ENCODE results near the gene CTTN. TPM values are rescaled to one million over a fixed set of nuclear protein-coding genes. Genes with fewer than 3 reads are reported as not detected.
A peak's percentile ranks its signal among the peaks of the same experiment; 100 is the strongest.

Gene CTTN
- total RNA-seq, 1 experiment from 2014 or later, result 533 TPM

- ChIA-PET POLR2A (ENCODE audit: unreplicated experiment) (interaction anchor here (0.5 kb wide), 1 partner anchor 287 kb away, joined by 4 read pairs; no protein-coding TSS in a partner anchor), CTCF (interaction anchor here (0.8 to 2.0 kb wide), 2 partner anchors 16 to 58 kb away, joined by 3 to 10 read pairs; no protein-coding TSS in a partner anchor)
- BruUV-seq (replicated peaks), result no TSS peak
- H3F3A ChIP-seq (ENCODE audit: insufficient read depth, low read depth), result peaks cover 8% of the 10 kb centered on the region; the same call in 1 of the 2 replicates
- H3K27ac ChIP-seq, result no peak overlapping the region
- no peaks in the 10 kb centered on the region for H3K79me2 ChIP-seq (ENCODE audit: low read depth)
- peak; percentile 99 for TF ChIP-seq CTCF (conservative IDR thresholded peaks at IDR 0.05)
- TF ChIP-seq EZH2 (IDR thresholded peaks at IDR 0.05; ENCODE audit: low read depth), result no peak
- no peak overlapping the region for H2AFZ ChIP-seq
- H3K4me2 ChIP-seq, result no peak overlapping the region
- no peaks in the 10 kb centered on the region for H4K20me1 ChIP-seq (ENCODE audit: insufficient read depth)
- H3K27me3 ChIP-seq (ENCODE audit: insufficient read depth, low read depth), result no peaks in the 10 kb centered on the region
- DNase-seq, result peak in 1 of 2 experiments; percentile 70
- no peaks in the 10 kb centered on the region for H3K36me3 ChIP-seq (ENCODE audit: low read depth)
- intact Hi-C loops (cut with micrococcal nuclease; ENCODE audit: unreplicated experiment), result loop anchor here (1.0 to 2.0 kb wide), 4 partner anchors 288 to 953 kb away; no protein-coding TSS in a partner anchor
- no peak overlapping the region for H3K4me3 ChIP-seq
- no peaks in the 10 kb centered on the region for H3K9me2 ChIP-seq (ENCODE audit: insufficient read depth)
- no peaks in the 10 kb centered on the region for H3K4me1 ChIP-seq (replicated peaks; ENCODE audit: insufficient read depth)
- no peaks in the 10 kb centered on the region for H3K9me3 ChIP-seq (ENCODE audit: insufficient read depth, low read depth)
These were observed 69.1 kb downstream of the CTTN start for GRCh38 chr11:70467201-70468085.

- intact Hi-C loops (cut with micrococcal nuclease; ENCODE audit: unreplicated experiment), result no loop called here
- Histone ChIP-seq H3K4me1 (replicated peaks; ENCODE audit: insufficient read depth) (no peaks in the 10 kb centered on the region), H3K27me3 (ENCODE audit: insufficient read depth, low read depth) (no peaks in the 10 kb centered on the region), H4K20me1 (ENCODE audit: insufficient read depth) (no peaks in the 10 kb centered on the region), H3K79me2 (ENCODE audit: low read depth) (no peaks in the 10 kb centered on the region), H2AFZ (no peak overlapping the region), H3K4me3 (no peak overlapping the region), H3F3A (ENCODE audit: insufficient read depth, low read depth) (peaks cover 8% of the 10 kb centered on the region; the same call in 1 of the 2 replicates), H3K4me2 (no peak overlapping the region), H3K27ac (no peak overlapping the region), H3K9me2 (ENCODE audit: insufficient read depth) (no peaks in the 10 kb centered on the region), H3K36me3 (ENCODE audit: low read depth) (no peaks in the 10 kb centered on the region), H3K9me3 (ENCODE audit: insufficient read depth, low read depth) (no peaks in the 10 kb centered on the region)
- ChIA-PET POLR2A (ENCODE audit: unreplicated experiment) (no interaction called here), CTCF (interaction anchor here (0.6 to 2.0 kb wide), 6 partner anchors 14 to 209 kb away, joined by 3 to 10 read pairs (median 3); no protein-coding TSS in a partner anchor)
- no peak for DNase-seq
- TF ChIP-seq CTCF (conservative IDR thresholded peaks at IDR 0.05), result no peak
- no peak for TF ChIP-seq EZH2 (IDR thresholded peaks at IDR 0.05; ENCODE audit: low read depth)
- BruUV-seq (replicated peaks), result no TSS peak
These were observed 70.2 kb downstream of the CTTN start for GRCh38 chr11:70468256-70469195.

GRCh38 chr11:70470127-70470526 lies 71.8 kb downstream of the CTTN start:
- Histone ChIP-seq H3K27me3 (ENCODE audit: insufficient read depth, low read depth) (no peaks in the 10 kb centered on the region), H3K9me2 (ENCODE audit: insufficient read depth) (no peaks in the 10 kb centered on the region), H3K36me3 (ENCODE audit: low read depth) (no peaks in the 10 kb centered on the region), H2AFZ (no peak overlapping the region), H3K9me3 (ENCODE audit: insufficient read depth, low read depth) (no peaks in the 10 kb centered on the region), H3K4me3 (no peak overlapping the region), H3K4me1 (replicated peaks; ENCODE audit: insufficient read depth) (no peaks in the 10 kb centered on the region), H3K79me2 (ENCODE audit: low read depth) (no peaks in the 10 kb centered on the region), H3K4me2 (no peak overlapping the region), H3K27ac (no peak overlapping the region), H3F3A (ENCODE audit: insufficient read depth, low read depth) (peaks cover 8% of the 10 kb centered on the region; the same call in 1 of the 2 replicates), H4K20me1 (ENCODE audit: insufficient read depth) (no peaks in the 10 kb centered on the region)
- CTCF ChIA-PET, result no interaction called here
- TF ChIP-seq CTCF (conservative IDR thresholded peaks at IDR 0.05) (no peak), EZH2 (IDR thresholded peaks at IDR 0.05; ENCODE audit: low read depth) (no peak)
- intact Hi-C loops (cut with micrococcal nuclease; ENCODE audit: unreplicated experiment), result no loop called here
- no peak for DNase-seq
- no TSS peak for BruUV-seq (replicated peaks)
- POLR2A ChIA-PET (ENCODE audit: unreplicated experiment), result no interaction called here

Measured in PC-9 (cell line).